HL-60/S4 (cell line): ENCODE measurements around the gene SIAH2.

Source experiments
- in situ Hi-C: fragments of 300-500 bp; cut with MboI; formaldehyde crosslinking; loops from 2 replicates; pipeline ENCODE4 v1.14.3; 2022; ENCODE audit warnings: low sequenced_read_pairs

SIAH2 gene

DNA sequence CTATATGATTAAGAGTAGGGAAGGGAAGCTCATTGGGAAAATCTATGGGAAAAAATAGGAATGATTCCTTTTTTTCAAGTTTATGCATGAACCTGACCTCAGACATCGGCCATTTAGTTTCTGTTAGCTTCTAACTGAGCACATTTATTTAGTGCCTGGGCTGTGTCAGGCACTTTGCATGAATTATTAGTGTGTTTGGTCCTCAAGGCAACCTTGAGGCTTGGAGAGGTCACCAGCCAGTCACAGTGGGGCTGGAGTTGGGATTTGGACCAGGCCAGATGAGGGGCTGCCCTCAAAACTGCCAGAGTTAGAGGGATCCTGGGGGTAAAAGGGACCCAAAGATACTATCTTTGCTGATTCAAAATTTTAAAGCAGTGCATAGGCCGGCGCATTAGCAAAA is 8.1 kb downstream of the SIAH2 start:
- in situ Hi-C loops = no loop called here

DNA sequence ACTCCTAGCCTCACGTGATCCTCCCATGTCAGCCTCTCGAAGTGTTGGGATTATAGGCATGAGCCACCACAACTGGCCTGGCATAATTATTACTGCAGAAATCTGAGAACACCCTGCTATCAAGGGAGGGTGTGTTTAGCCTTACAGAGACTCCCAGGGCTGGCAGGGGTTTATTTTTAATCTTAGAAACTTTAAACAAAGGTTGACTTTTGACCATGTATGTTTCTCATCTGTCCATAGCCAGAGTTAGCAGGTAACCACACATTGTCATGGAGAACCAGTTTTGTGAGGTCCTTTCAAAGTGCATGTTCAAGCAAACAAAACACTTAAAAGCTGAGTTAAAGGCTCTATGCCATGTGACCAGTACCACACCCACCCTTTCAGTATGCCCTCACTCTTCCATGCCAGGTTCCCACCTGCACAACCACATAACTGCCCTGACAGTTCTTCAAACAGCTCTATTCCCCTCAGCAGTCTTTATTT is 11.1 kb downstream of the SIAH2 start:
- in situ Hi-C loops = no loop called here

DNA sequence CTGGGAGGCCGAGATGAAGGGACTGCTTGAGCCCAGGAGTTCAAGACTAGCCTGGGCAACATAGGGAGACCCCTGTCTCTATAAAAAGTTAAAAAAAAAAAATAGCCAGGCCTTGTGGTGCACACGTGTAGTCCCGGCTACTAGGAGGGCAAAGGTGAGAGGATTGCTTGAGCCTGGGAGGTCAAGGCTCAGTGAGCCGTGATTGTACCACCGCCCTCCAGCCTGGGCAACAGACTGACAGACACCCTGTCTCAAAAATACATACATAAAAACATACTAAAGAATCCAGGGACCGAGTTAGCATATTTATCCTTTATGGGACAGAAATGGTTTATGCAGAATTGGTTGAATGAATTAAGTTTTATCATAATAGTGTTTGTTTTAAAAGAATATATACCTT is 13.7 kb downstream of the SIAH2 start:
- in situ Hi-C loops = no loop called here

DNA sequence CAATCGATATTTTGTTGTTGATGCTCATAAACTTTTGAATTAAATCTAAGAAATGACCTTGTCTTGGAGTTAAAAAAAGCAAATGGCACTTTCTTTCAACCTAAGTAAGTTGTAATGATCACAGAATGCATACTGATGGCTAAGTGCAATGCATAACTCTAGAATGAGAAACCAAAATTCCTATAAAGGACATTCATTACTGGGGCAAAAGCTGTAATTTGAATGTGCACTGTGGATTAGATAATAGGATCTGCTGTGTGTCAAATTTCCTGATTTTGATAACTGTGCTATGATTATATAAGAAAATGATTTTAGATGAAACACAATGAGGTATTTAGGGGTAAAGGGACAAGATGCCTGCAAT is 14.3 kb downstream of the SIAH2 start:
- in situ Hi-C loops = no loop called here

DNA sequence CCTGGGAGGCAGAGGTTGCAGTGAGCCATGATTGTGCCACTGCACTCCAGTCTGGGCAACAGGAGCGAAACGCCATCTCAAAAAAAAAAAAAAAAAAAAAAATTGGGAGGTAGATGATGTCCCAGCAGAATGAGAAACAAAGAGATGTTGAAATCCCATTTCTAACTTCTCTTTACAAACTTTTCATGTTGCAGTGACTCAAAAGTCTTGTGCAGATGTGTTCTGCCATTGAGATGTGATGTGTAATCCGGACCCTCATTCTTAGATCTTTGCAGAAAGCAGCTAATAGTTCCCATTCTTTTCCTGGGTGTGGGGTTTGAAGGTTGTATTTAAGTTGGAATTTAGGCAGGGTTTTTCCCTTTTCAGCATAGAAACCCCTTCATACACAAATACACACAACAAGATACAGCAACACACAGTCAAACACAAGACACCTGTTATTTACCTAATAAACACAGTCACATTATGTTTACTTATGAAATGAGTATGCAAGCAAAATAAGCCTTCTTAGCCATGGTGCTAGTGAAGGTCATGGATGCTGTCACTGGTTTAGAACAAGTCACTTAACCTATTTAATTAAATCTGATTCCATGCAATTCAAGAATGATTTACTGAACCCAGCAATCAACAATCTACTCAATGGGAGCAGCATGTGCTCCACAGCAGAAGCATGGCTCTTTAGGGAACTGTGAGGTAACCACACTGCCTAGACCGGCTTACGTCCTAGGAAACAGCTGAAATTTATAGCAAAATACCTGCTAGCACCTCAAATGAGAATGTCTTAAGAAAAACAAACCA is 14.9 kb downstream of the SIAH2 start:
- in situ Hi-C loops = no loop called here

DNA sequence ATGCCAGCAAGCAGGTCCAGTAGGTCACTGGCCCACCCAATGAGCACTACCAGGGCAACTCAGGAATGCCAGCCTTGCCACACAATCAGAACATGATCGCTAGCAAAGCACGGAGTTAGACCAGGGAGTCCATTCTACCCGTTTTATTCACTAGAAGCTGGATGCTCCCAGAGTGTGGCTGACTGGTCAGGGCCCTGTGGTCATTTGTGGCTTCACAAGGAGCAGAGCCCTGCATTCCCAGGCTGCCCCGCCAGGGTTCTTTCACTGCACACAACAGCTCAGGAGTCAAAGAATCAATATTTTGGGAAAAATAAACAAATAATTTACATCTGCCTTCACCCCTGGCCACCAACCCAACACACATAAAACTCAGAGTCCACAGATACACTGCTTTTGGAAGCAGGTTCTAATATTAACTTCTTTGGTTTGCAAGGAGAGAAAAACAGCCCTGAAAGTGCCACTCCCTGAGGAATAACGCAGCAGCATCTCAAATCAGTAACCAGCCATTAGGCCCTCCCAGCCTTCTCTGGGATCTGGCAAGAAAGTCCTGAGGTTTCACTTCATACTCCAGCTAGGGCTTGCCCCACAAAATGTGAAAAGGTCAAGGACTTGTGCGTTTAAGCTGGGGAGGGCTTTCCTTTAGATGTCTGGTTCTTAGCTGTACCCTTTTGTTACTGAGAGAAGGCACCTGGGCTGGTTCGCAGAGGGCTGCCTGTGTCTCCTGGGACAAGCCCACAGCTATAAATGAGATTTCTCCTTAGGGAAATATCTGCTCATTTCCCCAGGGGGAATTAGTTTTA is 16.0 kb downstream of the SIAH2 start:
- in situ Hi-C loops = no loop called here

DNA sequence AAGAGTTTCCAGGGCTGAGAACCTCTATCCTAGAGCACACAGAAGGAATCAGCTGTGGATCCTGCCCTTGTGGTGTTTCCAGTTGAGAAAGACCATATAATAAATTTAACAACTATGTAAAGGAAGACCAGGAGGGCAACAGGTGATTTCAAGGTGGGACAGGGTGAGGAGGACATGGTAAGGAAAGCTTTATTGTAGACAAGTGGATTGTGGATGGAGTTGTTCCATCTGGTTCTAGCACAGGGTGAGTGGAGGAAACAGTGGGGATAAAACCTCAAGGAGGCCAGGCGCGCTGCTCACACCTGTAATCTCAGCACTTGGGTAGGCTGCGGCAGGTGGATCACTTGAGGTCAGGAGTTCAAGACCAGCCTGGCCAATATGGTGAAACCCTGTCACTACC is 17.1 kb downstream of the SIAH2 start:
- in situ Hi-C loops = no loop called here

DNA sequence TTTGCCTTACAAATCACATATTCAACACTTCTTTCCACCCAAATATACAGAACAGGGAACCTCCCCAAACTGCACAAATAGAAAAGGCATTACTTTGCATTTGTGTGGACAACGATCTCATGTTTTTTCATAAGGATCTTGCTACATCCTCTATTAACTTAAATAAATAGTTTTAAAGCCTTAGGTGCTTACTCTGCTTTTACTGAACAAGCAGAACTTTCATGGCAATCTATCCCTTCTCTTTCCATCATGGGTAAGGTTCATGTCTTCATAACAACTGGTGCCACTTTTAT is 18.1 kb downstream of the SIAH2 start:
- in situ Hi-C loops = no loop called here

DNA sequence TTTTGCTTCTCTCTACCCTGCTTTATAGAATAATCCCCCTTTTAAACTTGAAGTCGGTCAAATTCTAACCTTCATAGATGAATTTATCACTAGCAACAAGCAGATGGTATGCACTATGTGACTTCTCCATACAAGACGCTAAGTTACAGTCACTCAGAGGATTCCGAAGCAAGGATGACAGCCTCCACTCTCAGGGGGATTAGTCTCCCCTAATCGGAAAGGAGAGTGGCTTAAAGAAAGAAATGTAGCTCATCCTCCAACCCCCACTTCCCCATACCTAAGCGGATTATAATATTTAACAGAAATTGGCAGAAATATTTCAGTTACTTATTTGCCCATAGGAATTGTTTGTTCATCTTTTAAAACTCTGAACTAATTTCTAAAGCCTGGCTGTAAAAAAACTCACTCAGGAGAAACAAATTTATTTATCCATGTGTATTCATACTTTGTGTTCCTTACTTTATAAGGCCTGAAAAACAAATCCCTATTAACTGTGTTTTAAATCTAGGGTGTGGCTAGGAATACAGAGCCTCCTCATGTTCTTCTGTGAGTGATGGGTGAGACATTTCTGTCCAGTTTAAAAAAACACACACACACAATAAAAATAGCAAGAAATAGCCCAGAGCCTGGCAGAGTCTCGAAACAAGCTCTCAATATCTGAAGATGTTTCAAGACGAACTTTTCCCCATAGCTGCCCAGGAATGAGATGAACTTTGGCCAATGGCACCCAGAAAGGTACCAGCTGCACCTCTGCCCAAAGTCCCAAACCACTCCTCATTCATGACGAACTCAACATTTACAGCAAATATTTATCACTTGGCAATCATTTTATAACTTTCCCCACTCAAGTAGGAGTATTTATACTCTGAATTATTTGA is 18.7 kb downstream of the SIAH2 start:
- in situ Hi-C loops = no loop called here

DNA sequence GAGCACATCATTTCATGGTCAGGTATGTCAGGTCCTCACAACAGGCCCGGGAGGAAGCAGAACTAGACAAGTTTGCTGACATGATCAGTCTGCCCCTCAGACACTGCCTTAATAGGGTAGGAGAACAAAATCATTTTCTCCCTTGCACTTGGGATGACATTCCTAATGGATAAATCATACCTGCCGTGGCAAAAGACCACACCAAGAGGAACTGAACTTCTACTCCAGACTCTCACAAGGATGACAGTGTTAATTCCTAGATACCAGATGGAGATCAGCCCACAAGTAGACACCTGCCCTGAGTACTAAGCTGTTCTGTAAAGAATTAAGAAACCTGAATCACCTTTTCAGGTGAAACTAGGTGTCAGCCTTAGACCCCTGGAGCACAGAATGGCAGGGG is 19.5 kb downstream of the SIAH2 start:
- in situ Hi-C loops = no loop called here

DNA sequence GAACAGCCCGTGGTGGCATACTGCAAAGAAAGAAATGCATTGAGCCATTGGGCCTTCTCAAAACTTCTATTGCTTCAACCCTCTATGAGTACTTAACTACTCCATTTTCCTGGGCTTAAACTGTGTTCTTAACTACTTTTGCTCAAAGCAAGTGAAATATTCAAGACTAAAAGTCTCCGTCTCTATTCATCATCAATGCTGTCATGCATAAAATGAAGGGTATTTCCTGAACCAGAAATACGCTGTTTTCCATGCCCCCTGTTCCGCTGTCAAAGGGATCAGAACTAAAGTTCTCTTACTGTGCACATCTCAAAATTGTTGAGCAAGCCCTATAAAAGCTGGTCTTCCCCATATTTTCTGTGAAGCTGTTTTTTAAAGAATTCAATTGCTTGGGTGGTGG is 20.3 kb downstream of the SIAH2 start:
- in situ Hi-C loops = no loop called here

DNA sequence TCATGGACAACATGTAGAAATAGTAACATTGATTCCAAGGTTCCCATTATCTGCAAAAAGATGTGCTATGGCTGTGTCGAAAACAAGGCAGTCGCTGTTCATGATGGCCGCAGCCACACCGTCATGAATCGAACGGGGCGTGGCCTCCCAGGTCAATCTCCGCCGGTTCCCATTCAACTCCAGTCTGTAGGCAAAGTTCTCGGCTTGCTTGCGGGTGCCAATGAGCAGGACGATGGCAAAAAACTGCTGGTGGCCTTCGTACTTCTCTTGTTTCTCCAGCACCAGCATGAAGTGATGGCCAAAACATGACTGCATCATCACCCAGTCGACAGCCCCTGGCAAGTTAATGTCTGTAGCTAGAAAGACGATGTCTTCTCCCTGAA is 20.8 kb downstream of the SIAH2 start:
- in situ Hi-C loops = no loop called here

DNA sequence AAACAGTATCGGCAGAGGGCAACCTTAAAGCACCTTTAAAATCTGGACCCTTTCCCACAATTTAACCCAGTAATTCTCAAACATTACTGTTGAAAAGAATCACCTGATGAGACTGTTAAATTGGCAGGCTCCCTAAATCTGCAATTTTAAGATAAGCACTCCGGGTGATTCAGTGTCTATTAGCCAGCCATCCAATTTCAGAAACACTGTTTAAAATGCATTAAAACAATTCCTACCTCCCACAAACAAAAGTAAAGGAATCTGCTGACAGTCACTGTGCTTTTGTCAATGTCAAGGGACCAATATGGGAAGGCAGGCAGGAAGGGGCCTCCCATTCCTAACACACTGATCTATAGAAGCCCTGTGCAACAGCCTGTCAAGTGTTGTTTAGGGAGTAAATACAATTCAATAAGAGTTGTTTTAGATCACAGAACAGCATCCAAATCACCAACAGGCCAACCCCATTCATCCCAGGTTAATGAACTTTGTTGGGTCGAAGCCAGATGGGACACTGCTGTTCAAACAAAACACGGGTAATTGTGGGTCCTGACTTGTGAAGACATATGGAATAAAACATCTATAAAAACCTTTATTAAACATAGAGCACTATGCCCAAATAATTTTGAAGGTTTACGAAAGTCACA is 21.4 kb downstream of the SIAH2 start:
- in situ Hi-C loops = no loop called here

DNA sequence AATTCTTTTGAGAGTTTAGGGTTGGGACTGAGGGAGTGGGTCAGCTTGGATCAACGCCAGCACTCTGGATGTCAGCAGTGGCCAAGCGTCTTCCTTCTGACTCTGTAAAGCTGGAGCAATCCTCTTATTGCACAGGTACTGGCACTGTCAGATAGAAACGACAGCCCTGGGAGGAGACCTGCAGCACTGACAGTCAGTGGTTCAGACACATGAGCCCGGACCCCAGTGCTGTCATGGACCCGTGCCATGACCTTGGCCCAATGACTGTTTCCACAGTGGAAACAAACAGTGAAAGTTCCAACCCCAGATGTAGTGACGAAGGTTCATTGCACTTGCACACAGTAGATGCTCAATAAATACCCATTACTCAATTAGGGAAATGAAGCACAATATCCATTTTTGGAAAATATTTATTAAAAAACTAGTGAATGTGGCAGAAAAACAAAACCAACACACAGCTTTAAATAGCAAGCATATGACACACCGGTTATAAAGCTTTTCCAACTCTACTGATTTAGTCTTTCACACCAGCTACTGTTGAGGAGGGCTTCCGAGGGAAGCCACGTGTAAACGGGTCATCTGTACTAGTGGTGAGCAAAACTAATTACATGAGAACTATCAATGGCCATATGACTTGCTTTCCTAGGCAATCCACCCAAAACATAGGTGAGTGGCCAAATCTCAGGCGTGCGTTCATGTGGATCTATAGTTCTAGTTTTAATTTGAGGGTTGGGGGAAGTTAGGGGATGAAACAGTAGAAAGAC is 22.1 kb downstream of the SIAH2 start:
- in situ Hi-C loops = no loop called here

DNA sequence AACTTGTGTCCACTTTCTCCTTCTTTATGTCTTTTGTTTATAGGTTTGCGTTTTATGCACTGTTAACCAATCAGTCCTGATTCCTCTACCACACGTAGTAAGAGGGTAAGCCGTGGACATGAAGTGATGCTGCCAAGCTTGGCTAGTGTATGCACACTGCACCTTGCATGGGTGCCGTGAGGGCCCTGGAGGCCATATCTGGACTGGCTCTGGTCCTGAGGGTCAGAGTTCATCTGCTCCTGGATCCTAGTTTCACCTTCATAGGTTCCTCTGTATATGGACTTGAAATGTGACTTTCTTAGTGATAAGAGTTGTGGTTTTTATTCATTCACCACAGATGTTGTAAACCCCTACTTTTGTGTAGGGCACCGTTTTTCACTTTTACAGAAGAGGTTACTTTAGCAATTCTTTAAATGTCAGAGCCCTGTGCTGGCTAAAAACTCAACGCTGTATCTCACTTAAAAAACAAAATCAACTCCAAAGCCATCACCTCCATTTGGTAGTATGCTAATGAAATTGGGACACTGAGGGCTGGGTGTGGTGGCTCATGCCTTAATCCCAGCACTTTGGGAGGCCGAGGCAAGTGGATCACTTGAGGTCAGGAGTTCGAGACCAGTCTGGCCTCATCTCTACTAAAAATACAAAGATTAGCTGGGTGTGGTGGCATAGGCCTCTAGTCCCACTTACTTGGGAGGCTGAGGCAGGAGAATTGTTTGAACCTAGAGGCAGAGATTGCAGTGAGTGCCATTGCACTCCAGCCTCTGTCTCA is 22.9 kb downstream of the SIAH2 start:
- in situ Hi-C loops = no loop called here

DNA sequence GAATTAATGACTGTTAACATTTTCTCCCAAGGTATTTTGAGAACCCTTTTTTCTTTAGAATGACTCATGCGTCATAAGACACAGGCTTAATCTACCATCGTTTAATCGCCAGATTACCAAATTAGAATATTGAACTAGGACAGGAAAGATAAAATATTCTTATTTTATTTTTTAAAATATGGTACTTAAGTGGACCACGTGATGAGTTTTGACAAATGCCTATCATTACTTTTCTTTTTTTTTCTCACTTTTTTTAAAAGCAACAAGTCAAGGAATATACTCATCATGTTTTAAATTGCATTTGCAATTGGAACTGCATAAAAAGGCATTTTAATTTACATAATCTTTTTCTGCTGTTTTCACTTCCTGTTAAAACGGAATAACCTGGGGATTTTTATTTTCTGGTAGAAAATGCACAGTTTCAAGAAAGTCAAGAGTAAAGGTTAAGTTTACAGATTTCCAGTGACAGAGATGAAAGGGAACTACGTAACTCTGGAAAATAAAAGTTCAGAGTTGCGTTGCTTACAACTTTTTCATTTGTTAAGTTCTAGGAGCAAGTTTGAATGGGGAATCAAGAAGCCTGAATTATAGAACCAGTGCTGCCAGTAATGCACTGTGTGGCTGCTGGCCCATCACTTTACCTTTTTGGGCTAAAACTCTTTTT is 23.6 kb downstream of the SIAH2 start:
- in situ Hi-C loops = no loop called here

DNA sequence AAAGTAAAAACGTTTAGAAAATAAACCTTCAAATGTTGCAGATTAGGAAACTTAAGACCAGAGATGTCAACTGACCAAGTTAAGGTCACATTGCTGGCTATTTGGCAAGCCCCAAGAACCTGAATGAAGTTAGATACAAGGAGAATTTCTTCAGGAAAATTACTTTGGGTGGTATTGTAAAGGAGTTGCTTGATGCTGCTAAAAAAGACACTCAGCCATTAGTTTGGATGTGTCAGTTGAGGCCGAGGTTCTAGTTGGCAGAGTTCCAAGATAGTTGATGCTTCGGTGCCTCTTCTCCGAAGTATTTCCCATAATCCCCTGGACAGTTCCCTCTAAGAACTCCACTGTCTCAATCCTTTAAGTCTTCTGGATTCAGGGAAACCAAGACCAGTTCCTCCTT is 24.3 kb downstream of the SIAH2 start:
- in situ Hi-C loops = no loop called here

DNA sequence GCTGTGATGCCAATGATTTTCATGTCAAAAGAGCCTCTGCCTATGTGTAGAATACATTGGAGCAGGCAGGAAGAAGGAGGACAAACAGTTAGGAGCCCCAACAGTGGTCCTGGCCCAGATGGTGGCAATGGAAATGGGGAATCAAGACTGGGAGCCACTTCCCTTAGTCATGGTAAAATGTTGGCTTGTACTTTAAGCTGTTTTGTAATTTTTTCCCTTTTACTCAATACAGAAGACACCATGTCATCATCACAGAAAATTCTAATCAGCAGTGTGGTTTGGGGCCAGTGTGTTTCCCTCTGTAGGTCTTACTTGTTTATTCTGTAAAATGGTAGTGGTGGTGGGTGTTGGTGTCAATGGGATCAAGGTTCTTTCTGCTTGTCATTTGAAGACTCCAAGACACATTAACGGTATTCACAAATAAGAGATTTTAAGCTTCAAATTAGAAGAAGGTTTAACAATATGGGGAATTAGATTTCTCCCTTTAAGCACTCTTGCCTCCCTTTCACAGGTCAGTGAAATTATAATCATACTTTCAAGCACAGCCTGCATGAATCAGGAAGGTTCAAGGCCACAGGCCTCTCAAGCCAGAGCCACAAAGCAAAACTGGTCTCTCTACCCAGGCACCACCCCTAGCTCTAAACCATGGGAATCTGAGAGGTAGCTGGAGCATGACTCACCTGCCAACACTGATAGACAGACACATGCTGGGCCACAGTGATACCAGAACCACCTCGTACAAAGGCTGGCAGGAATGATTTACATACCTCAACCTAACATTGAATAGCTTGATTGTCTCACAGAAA is 24.9 kb downstream of the SIAH2 start:
- in situ Hi-C loops = no loop called here
